Fibroblast of upper back skin (primary cell): ENCODE results near the gene TCEAL3.
"Not testable (repeated sequence)": the region's sequence is repeated elsewhere in the genome, so short reads cannot be mapped to it uniquely, and the experiment has no call there.

Experiments used
- DNase-seq: peaks from one replicate; pipeline ENCODE4 v3.0.0-alpha.2; 2013

TCEAL3 gene

DNA sequence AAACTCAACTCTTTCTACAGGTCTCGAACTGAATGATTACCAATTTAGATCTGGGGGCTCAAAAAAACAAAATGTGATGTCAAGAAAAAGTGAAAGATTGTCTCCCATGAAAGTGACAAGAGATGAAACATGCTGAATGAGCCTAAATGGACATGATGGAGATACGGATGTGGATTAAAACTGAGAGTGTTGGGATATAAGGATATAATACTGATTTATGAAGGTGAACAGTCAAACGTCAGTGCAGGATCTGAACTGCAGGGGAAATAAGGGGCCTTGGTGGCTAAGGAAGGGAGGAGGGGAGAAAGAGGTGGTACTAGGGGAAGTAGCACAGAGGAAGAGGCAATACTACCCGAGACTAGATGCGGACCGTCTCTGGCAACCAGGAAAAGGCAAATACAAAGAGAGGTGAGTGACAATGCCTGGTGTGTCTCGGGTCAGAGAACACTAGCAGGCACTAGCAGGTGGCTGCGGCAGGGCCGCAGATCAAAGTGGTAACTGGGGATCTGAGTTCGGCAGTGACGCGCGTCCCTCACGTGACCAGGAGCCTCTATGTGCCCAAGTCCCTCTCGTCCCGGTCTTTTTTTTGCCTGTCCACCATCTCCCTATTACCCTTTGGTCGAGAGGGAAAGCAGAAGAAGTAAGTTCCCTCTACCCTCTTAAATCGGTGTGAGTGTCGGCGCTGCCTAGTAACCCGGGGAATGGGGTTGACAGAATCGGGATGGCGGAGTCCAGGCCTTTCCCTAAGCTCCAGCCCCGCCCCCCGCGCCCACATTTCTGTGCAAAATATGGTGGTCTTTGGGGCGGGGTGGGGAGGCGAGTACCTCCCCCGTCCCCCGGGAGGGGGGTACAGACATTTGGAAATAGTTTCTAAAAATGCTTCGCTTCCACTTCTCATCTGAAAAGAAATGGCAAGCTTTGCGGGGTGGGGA, 20.9 kb downstream of the TCEAL3 start, which contains the start of gene TCEAL1:
TSS of gene TCEAL1 (plus strand) at position 590 of the 932 bp plus-strand sequence. CDS start 942 bp downstream, outside the sequence.
- peak; percentile 17 for DNase-seq

DNA sequence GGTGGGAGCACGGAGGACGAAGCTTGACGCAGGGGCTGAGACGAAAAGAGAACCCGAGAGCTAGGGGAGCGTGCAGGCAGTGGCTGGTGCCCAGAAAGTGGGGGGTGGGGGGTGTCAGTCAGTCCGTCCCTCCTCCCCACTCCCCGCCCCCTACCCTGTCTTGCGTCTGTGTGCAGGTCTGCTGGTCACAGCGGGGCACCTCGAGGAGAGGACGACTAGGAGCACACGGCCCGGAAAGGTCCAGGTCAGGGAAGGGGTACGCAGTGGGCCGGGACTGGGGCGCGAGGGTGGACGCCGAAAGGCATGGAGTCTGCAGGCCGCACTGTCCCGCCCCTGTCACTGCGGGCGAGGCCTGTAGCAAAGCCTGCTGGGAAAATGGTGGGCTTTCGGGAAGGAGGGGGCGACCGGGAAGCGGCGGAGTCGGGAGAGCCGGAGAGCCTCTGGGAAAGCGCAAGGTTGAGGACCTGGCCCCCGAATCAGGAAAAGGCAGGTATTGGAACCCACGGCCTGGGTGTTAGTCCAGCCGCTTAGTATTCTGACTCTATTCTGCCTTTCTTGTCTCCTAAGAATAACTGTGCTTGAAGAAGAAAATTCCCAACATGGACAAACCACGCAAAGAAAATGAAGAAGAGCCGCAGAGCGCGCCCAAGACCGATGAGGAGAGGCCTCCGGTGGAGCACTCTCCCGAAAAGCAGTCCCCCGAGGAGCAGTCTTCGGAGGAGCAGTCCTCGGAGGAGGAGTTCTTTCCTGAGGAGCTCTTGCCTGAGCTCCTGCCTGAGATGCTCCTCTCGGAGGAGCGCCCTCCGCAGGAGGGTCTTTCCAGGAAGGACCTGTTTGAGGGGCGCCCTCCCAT, 21.8 kb downstream of the TCEAL3 start:
- peak; percentile 73 for DNase-seq

GRCh38 chrX:103630171-103630511, 22.4 kb downstream of the TCEAL3 start:
- no peak for DNase-seq

DNA sequence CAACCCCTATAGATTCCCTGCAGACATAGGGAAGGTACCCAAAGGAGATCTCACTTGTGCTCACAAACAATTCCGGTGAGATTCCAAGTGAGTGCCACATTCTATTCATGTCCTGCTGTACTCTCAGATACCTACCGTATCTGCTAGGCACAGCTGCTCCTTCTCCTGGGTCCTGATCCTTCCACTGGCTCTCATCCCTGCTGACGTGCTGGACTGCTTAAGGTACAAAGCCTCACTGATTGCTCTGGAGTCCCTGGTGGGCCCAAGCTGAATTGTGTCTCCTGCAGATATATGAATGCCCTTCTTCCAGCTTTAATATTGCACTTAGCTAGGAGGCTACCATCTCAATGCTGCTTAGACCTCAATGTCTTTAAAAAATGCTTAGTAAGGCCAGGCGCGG, 23.4 kb downstream of the TCEAL3 start:
- no peak for DNase-seq

GRCh38 chrX:103635436-103635835, 27.7 kb downstream of the TCEAL3 start:
- DNase-seq = no peak

- DNase-seq = no peak
Measured at GRCh38 chrX:103637604-103638338, 30.0 kb downstream of the TCEAL3 start.

- not testable (repeated sequence) for DNase-seq
Measured at GRCh38 chrX:103638479-103639346, 30.9 kb downstream of the TCEAL3 start.

GRCh38 chrX:103640401-103641155, 32.8 kb downstream of the TCEAL3 start:
- peak; percentile 46 for DNase-seq

DNA sequence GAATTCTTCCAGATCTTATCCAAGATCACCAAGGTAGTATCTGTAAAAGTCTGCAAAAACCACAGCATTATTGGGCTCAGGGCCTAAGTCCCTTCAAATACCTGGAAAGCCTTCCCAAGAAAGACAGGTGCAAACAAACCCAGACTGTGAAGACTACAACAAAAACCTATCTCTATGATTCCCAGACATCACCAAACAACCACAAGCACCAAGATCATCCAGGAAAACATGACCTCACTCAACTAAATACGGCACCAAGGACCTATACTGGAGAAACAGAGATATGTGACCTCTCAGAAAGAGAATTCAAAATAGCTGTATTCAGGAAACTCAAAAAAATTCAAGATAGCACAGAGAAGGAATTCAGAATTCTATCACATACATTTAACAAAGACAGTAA, 36.4 kb downstream of the TCEAL3 start:
- DNase-seq = no peak

DNA sequence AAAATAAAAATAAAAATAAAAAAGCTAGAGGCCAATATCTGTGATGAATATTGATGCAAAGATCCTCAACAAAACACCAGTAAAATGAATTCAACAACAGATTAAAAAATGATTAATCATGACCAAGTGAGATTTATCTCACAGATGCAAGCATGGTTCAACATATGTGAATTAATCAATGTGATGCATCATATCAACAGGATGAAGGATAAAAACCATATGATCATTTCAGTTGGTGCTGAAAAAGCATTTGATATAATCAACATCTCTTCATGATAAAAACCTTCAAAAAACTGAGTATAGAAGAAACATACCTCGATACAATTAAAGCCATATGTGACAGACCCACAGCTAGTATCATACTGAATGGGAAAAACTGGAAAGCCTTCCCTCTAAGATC, 39.9 kb downstream of the TCEAL3 start:
- DNase-seq = no peak

DNA sequence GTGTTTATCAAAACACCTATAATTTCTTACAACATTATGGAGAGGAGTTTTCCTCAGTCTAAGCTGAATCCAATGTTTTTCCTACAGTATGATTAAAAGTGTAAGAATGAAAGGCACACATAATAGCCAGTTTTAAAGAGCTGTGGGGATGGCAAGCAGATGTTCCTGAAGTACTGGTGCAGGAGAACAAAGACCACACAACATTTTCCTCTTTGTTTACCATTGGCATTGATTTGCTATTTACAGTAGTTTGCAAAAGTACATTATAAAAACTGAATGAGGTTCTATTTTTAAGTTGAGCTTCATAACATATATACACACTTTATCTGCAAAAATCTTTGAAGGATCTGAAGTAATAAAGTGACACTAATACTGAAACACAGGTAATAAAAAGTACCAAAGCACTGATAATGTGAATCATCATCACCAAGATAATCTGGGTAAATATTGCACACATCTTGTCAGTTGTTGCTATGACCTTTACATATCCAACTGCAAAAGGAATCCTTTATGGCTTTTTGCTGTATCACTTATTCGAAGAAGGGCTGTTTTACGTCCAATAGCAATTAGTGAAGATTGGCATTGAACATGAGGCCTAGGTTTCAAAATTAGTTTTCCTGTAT, 43.5 kb downstream of the TCEAL3 start:
- DNase-seq = no peak

- not testable (repeated sequence) for DNase-seq
Measured at GRCh38 chrX:103655230-103656000, 47.7 kb downstream of the TCEAL3 start.

DNA sequence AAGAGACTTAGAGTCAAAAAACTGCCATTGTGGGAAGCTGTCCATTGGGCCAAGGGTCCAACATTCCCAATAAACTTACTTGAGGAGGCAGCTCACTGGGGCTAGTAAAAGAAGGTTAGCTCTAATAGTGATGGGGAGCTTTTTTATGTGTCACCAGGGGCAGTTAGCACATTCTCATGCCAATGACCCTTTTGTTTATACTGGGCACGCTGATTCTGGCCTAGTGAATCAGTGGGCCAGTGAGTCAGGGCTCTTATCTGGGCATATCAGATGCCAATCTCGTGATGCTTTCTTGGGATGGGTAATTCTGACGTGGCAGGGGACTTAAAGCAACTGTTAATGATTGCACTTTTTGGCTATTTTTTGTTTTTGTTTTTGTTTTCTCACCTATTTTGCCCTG, 48.9 kb downstream of the TCEAL3 start:
- no peak for DNase-seq

DNA sequence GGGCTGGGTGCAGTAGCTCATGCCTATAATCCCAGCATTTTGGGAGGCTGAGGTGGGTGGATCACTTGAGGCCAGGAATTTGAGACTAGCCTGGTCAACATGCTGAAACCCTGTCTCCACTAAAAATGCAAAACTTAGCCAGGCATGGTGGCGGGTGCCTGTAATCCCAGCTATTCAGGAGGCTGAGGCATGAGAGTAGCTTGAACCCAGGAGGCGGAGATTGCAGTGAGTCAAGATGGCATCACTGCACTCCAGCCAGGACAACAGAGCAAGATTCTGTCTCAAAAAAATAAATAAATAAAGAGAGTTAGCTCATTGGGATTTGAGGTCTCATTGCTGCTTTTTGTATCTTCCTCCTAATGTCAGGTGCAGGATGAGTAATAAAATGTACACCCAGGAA, 49.3 kb downstream of the TCEAL3 start:
- DNase-seq = not testable (repeated sequence)

DNA sequence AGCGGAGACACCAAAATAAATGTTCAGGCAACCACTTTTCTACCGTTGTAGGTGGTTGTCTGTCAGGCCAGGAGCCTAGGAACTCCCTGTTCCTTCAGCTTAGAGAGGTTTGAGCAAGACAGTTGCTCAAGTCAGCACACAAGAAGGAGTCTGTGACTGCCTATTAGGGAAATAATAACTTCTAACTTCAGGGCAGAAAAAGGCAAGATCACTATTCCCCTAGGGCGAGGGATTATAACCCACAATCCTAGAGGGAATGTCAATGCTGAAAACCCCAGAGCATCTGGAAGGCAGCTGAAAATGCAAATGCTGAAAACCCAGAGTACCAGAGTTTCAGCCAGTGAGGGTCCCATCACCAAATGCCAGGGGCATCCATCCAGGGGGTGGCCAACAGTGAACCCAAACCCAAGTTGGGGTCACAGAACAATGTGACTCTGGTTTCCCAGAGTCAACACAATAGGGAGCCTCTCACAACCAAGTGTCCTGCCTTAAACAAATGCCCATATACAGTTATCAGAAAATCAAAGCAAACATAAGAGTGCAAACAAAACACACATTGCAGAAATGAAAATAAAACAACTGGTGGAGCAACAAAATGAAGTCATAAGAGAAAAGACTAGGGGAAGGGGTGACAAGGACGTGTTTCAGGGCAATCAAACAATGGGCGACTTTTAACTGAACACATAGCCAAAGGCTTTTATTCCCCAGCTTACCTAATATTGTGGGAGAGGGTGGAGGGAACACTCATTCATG, 51.1 kb downstream of the TCEAL3 start:
- no peak for DNase-seq

DNA sequence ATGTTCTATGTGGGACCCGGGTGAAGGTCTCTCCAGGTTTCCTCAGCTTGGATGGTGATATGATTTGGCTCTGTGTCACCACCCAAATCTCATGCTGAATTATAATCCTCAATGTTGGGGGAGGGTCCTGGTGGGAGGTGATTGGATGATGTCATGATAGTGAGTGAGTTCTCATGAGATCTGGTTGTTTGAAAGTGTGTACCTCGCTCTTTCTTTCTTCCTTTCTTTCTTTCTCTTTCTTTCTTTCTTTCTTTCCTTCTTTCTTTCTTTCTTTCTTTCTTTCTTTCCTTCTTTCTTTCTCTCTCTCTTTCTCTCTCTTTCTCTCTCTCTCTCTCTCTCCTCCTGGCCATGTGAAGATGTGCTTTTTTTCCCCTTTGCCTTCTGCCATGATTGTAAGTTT, 51.7 kb downstream of the TCEAL3 start:
- DNase-seq = not testable (repeated sequence)
